ENCODE results near the gene TLCD2. TPM values are rescaled to one million over a fixed set of nuclear protein-coding genes. Genes with fewer than 3 reads are reported as not detected.
"Not testable (repeated sequence)": the region's sequence is repeated elsewhere in the genome, so short reads cannot be mapped to it uniquely, and the experiment has no call there.

The TLCD2 gene
- total RNA-seq, 1 donor from 2014 or later = 4.0 TPM

GRCh38 chr17:1676401-1676800 is 33.8 kb downstream of the TLCD2 start:
- no peak for DNase-seq (ENCODE audit: extremely low spot score, unreplicated experiment)
- no peaks in the 10 kb centered on the region for H3K4me1 Mint-ChIP-seq (ENCODE audit: unreplicated experiment)
- no peak overlapping the region for H3K27ac Mint-ChIP-seq
- no peak for TF ChIP-seq CTCF (conservative IDR thresholded peaks at IDR 0.05)
- H3K9me3 Mint-ChIP-seq = no peaks in the 10 kb centered on the region
- no peaks in the 10 kb centered on the region for H3K27me3 Mint-ChIP-seq
- H3K36me3 Mint-ChIP-seq = peaks cover 37% of the 10 kb centered on the region
- H3K4me3 Mint-ChIP-seq = no peak overlapping the region

DNA sequence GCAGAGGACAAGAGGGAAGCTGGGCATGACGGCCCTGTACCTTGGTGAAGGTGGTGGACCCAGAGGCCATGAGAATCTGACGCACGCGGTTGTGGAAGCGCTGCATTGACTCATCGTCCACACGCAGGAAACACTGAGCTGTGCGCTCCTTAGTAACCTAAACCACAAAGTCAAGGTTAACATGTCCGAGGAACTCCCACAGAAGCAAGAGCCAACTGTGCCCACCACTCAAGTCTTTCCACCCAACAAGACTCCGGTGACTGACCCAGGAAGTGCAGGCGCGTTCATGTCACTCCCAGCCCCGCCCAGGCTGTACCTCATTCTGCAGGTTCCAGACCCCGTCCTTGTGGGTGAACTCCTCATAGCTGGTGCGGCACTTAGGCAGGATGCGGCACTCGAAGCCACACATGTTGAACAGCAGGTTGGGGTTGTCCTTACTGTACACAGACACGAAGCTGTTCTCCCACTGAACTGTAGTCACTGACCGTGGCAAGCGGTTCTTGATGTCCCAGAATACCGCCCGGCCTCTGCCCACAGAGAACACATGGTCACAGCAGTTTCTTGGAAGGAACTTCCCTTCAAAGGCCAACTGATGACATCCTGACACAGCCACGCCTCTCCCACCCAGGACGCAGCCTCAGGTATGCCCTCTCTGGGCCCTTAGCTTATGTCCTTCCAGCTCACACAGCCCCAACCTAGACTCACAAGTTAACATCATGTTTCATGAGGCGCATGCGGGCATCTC is 37.0 kb downstream of the TLCD2 start:
- H3K4me1 Mint-ChIP-seq (ENCODE audit: unreplicated experiment) = no peaks in the 10 kb centered on the region
- H3K9me3 Mint-ChIP-seq = no peaks in the 10 kb centered on the region
- H3K36me3 Mint-ChIP-seq = peaks cover 40% of the 10 kb centered on the region
- H3K27ac Mint-ChIP-seq = no peak overlapping the region
- no peak for DNase-seq (ENCODE audit: extremely low spot score, unreplicated experiment)
- no peaks in the 10 kb centered on the region for H3K27me3 Mint-ChIP-seq
- no peak overlapping the region for H3K4me3 Mint-ChIP-seq
- no peak for TF ChIP-seq CTCF (conservative IDR thresholded peaks at IDR 0.05)

GRCh38 chr17:1663934-1664333 is 46.2 kb downstream of the TLCD2 start:
- H3K27me3 Mint-ChIP-seq; DNase-seq (ENCODE audit: extremely low spot score, unreplicated experiment); H3K9me3 Mint-ChIP-seq; H3K4me1 Mint-ChIP-seq (ENCODE audit: unreplicated experiment); H3K4me3 Mint-ChIP-seq; H3K27ac Mint-ChIP-seq: not testable (repeated sequence)
- H3K36me3 Mint-ChIP-seq = peaks cover 43% of the 10 kb centered on the region

- no peaks in the 10 kb centered on the region for H3K27me3 Mint-ChIP-seq
- H3K36me3 Mint-ChIP-seq = peaks cover 54% of the 10 kb centered on the region
- no peak overlapping the region for H3K4me3 Mint-ChIP-seq
- H3K4me1 Mint-ChIP-seq (ENCODE audit: unreplicated experiment) = no peaks in the 10 kb centered on the region
- H3K27ac Mint-ChIP-seq = no peak overlapping the region
- H3K9me3 Mint-ChIP-seq = no peaks in the 10 kb centered on the region
- TF ChIP-seq CTCF (conservative IDR thresholded peaks at IDR 0.05) = no peak
- no peak for DNase-seq (ENCODE audit: extremely low spot score, unreplicated experiment)
Observed at GRCh38 chr17:1661045-1661444, 49.1 kb downstream of the TLCD2 start.

GRCh38 chr17:1658100-1658499 is 52.1 kb downstream of the TLCD2 start:
- Mint-ChIP-seq H3K27ac (no peak overlapping the region), H3K4me1 (ENCODE audit: unreplicated experiment) (no peaks in the 10 kb centered on the region), H3K9me3 (no peaks in the 10 kb centered on the region), H3K27me3 (no peaks in the 10 kb centered on the region), H3K4me3 (no peak overlapping the region), H3K36me3 (peaks cover 64% of the 10 kb centered on the region)
- no peak for DNase-seq (ENCODE audit: extremely low spot score, unreplicated experiment)
- TF ChIP-seq CTCF (conservative IDR thresholded peaks at IDR 0.05) = no peak

DNA sequence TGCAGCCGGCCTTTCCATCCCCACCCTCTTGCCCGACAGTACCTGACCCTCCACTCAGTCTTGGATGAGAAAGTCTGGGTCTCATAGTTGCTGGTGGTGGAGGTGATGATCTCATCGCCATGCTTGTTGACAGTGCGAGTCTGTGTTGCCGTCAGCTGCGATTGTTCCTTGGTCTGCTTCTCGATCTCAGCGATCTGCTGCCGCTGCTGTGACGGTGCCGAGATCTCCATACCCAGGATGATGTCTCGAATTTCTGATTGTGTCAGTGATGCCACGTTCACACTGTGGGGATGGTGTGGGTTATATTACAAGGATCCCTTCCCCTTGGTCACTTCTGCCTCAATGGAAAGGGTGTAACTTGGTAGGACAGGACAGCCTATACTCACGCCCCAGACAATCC is 56.4 kb downstream of the TLCD2 start:
- Mint-ChIP-seq H3K27me3 (no peaks in the 10 kb centered on the region), H3K4me3 (no peak overlapping the region), H3K4me1 (ENCODE audit: unreplicated experiment) (no peaks in the 10 kb centered on the region), H3K27ac (no peak overlapping the region), H3K9me3 (no peaks in the 10 kb centered on the region), H3K36me3 (peaks cover 42% of the 10 kb centered on the region)
- TF ChIP-seq CTCF (conservative IDR thresholded peaks at IDR 0.05) = no peak
- DNase-seq (ENCODE audit: extremely low spot score, unreplicated experiment) = no peak

- not testable (repeated sequence) for H3K27me3 Mint-ChIP-seq; H3K4me3 Mint-ChIP-seq; H3K27ac Mint-ChIP-seq; H3K9me3 Mint-ChIP-seq; H3K4me1 Mint-ChIP-seq (ENCODE audit: unreplicated experiment); DNase-seq (ENCODE audit: extremely low spot score, unreplicated experiment)
- H3K36me3 Mint-ChIP-seq = peaks cover 33% of the 10 kb centered on the region
Observed at GRCh38 chr17:1652794-1653193, 57.4 kb downstream of the TLCD2 start.
